ENCODE data around the gene ICE2.

DNA sequence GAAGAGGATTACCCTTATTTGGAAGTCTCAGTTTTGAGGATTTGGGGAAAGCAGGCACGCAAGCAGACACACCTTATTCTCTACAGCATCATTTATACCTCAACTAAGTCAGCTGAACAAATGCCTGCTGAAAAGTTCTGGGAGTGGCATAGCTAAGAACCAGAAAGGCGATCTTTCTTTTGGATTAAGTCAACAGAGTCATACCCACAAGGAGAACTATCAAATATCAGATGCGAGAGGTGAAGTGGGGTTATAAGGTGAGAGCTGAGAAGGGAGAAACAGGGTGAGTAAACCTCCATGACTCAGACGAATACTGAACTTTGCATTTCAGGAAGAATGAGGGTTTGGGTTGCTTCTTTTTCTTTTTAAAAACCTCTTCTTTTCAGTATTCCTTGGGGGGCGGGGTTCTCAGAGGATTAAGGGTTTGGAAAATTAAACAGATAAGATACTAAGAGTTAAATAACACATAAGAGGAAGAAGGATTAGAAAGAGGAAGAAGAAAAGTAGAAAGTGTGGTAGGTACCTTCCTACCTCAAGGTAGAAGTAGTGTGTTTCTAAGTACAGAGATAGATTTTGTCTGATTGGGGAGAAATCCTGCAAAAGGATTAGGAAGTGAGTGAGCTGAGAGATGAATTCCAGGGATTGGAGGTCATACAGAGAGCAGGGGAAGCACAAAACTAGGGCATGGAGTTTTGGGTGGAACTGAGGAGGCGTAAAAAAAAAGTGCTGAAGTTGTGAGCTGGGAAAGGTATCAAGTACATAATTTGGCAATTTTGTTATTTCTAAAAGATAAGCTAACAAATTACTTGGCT, 41.3 kb upstream of the ICE2 start:
- TF ChIP-seq, protein P1, sequence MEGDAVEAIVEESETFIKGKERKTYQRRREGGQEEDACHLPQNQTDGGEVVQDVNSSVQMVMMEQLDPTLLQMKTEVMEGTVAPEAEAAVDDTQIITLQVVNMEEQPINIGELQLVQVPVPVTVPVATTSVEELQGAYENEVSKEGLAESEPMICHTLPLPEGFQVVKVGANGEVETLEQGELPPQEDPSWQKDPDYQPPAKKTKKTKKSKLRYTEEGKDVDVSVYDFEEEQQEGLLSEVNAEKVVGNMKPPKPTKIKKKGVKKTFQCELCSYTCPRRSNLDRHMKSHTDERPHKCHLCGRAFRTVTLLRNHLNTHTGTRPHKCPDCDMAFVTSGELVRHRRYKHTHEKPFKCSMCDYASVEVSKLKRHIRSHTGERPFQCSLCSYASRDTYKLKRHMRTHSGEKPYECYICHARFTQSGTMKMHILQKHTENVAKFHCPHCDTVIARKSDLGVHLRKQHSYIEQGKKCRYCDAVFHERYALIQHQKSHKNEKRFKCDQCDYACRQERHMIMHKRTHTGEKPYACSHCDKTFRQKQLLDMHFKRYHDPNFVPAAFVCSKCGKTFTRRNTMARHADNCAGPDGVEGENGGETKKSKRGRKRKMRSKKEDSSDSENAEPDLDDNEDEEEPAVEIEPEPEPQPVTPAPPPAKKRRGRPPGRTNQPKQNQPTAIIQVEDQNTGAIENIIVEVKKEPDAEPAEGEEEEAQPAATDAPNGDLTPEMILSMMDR (IDR thresholded peaks at IDR 0.05; ENCODE audit: control extremely low read depth in 1 of 3, insufficient read depth in 1 of 3, low read depth in 1 of 3, low read length in 3 of 3) = no peak
- TF ChIP-seq EZH2 (IDR thresholded peaks at IDR 0.05; ENCODE audit: low read depth, low read length, severe bottlenecking) (no peak), GTF2F1 (IDR thresholded peaks at IDR 0.05; ENCODE audit: borderline replicate concordance, low read depth, low read length) (no peak)
- TF ChIP-seq, protein P2, sequence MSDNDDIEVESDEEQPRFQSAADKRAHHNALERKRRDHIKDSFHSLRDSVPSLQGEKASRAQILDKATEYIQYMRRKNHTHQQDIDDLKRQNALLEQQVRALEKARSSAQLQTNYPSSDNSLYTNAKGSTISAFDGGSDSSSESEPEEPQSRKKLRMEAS (IDR thresholded peaks at IDR 0.05) = no peak

All from H1 (cell line).